Ectodermal cell (in vitro differentiated cells): Measurements from ENCODE around the gene NUP210L.
"Not testable (repeated sequence)": the region's sequence is repeated elsewhere in the genome, so short reads cannot be mapped to it uniquely, and the experiment has no call there.

Experiments
- H3K27ac ChIP-seq: 2 replicates; pipeline ENCODE4 v1.7.0; 2013; ENCODE audit warnings: mild to moderate bottlenecking, low read depth, low read length; ENCODE audit not compliant: insufficient read depth, poor library complexity, severe bottlenecking
- H3K27me3 ChIP-seq: 2 replicates; pipeline ENCODE4 v1.7.0; 2013; ENCODE audit warnings: mild to moderate bottlenecking, low read length; ENCODE audit not compliant: insufficient read depth, control insufficient read depth, poor library complexity, severe bottlenecking
- H3K36me3 ChIP-seq: one replicate; pipeline ENCODE4 v1.7.0; 2013; ENCODE audit warnings: low read length; ENCODE audit not compliant: control insufficient read depth, insufficient read depth
- H3K4me1 ChIP-seq: one replicate; pipeline ENCODE4 v1.7.0; 2013; ENCODE audit warnings: low read length; ENCODE audit not compliant: control insufficient read depth, insufficient read depth
- H3K4me3 ChIP-seq: 2 replicates; pipeline ENCODE4 v1.7.0; 2013; ENCODE audit warnings: low read depth, low read length, control low read depth; ENCODE audit not compliant: insufficient read depth
- H3K9me3 ChIP-seq: 2 replicates; pipeline ENCODE4 v1.7.0; 2013; ENCODE audit warnings: mild to moderate bottlenecking, low read length, moderate library complexity; ENCODE audit not compliant: control insufficient read depth
- WGBS, 2 experiments: methylation state at CpG; one replicate each; pipeline ENCODE4 v1.1.7; 2013; ENCODE audit warnings: missing lambda C conversion rate in 2 of 2; 5-methylcytosine and 5-hydroxymethylcytosine counted together

NUP210L gene

GRCh38 chr1:154000420-154000819 lies 154.5 kb downstream of the NUP210L start:
- peaks cover 3% of the 10 kb centered on the region for H3K36me3 ChIP-seq
- H3K4me1 ChIP-seq, result no peaks in the 10 kb centered on the region
- H3K27ac ChIP-seq, result no peak overlapping the region
- no peak overlapping the region for H3K4me3 ChIP-seq
- H3K9me3 ChIP-seq, result no peaks in the 10 kb centered on the region
- H3K27me3 ChIP-seq, result no peaks in the 10 kb centered on the region
- WGBS, 2 experiments, result 90 to 96% methylated on average over 3 of the region's 4 CpGs

GRCh38 chr1:153996882-153997281 lies 158.0 kb downstream of the NUP210L start:
- not testable (repeated sequence) for H3K27ac ChIP-seq
- 94 to 95% methylated on average over 10 of the region's 10 CpGs for WGBS, 2 experiments

GRCh38 chr1:153995640-153996039 lies 159.2 kb downstream of the NUP210L start:
- no peak overlapping the region for H3K4me3 ChIP-seq
- H3K36me3 ChIP-seq, result peaks cover 27% of the 10 kb centered on the region
- WGBS, 2 experiments, result 96 to 98% methylated on average over 11 of the region's 11 CpGs
- no peaks in the 10 kb centered on the region for H3K27me3 ChIP-seq
- peaks cover 5% of the 10 kb centered on the region for H3K4me1 ChIP-seq
- no peak overlapping the region for H3K27ac ChIP-seq
- H3K9me3 ChIP-seq, result no peaks in the 10 kb centered on the region

More at GRCh38 chr1:153996882-153997281, 158.0 kb downstream of the NUP210L start:
- not testable (repeated sequence) for H3K9me3 ChIP-seq, H3K4me3 ChIP-seq, H3K27me3 ChIP-seq, H3K4me1 ChIP-seq
- H3K36me3 ChIP-seq, result peaks cover 22% of the 10 kb centered on the region

GRCh38 chr1:153995202-153995601 lies 159.7 kb downstream of the NUP210L start:
- WGBS, 2 experiments, result 97 to 98% methylated on average over 2 to 3 of the region's 3 CpGs
- H3K27me3 ChIP-seq, result no peaks in the 10 kb centered on the region
- H3K9me3 ChIP-seq, result no peaks in the 10 kb centered on the region
- H3K4me1 ChIP-seq, result peaks cover 5% of the 10 kb centered on the region
- peaks cover 27% of the 10 kb centered on the region for H3K36me3 ChIP-seq
- H3K27ac ChIP-seq, result no peak overlapping the region
- no peak overlapping the region for H3K4me3 ChIP-seq

GRCh38 chr1:153991806-153992205 lies 163.1 kb downstream of the NUP210L start:
- no peaks in the 10 kb centered on the region for H3K27me3 ChIP-seq
- no peak overlapping the region for H3K27ac ChIP-seq
- peaks cover 5% of the 10 kb centered on the region for H3K4me1 ChIP-seq
- no peaks in the 10 kb centered on the region for H3K9me3 ChIP-seq
- peaks cover 27% of the 10 kb centered on the region for H3K36me3 ChIP-seq
- 97 to 99% methylated on average over 2 of the region's 2 CpGs for WGBS, 2 experiments
- H3K4me3 ChIP-seq, result peak overlapping the region; percentile 90

GRCh38 chr1:153991151-153991630 lies 163.7 kb downstream of the NUP210L start:
- peak overlapping the region; percentile 83 for H3K27ac ChIP-seq
- WGBS, 2 experiments, result 19 to 26% methylated on average over 7 to 8 of the region's 9 CpGs
- H3K4me3 ChIP-seq, result peak overlapping the region; percentile 90
- H3K27me3 ChIP-seq, result no peaks in the 10 kb centered on the region
- peaks cover 27% of the 10 kb centered on the region for H3K36me3 ChIP-seq
- H3K4me1 ChIP-seq, result peaks cover 5% of the 10 kb centered on the region
- H3K9me3 ChIP-seq, result no peaks in the 10 kb centered on the region

GRCh38 chr1:153990468-153991150 lies 164.3 kb downstream of the NUP210L start, which contains the start of gene RPS27:
RPS27 (plus strand) TSS chr1:153990762; CDS start chr1:153990797, 35 bp downstream.
- Histone ChIP-seq H3K9me3 (no peaks in the 10 kb centered on the region), H3K4me3 (peak within 1 kb of the TSS; percentile 90), H3K4me1 (peaks cover 5% of the 10 kb centered on the region), H3K27ac (peak within 1 kb of the TSS; percentile 83), H3K27me3 (no peaks in the 10 kb centered on the region), H3K36me3 (peaks cover 26% of the 10 kb centered on the region)
- 0% methylated on average over 36 of the region's 36 CpGs for WGBS, 2 experiments

- WGBS, 2 experiments, result 93 to 94% methylated on average over 7 of the region's 8 CpGs
- Histone ChIP-seq H3K9me3 (no peaks in the 10 kb centered on the region), H3K27me3 (no peaks in the 10 kb centered on the region), H3K27ac (no peak overlapping the region), H3K36me3 (peaks cover 11% of the 10 kb centered on the region), H3K4me1 (peaks cover 14% of the 10 kb centered on the region), H3K4me3 (no peak overlapping the region)
These were observed 167.3 kb downstream of the NUP210L start for GRCh38 chr1:153987621-153988020.

GRCh38 chr1:153985941-153986761 lies 168.7 kb downstream of the NUP210L start, which contains the start of gene RAB13:
RAB13 (minus strand) TSS chr1:153986339; CDS start chr1:153986236, 103 bp downstream.
- Histone ChIP-seq H3K27ac (peak within 1 kb of the TSS; percentile 67), H3K4me3 (peak within 1 kb of the TSS; percentile 54), H3K27me3 (no peaks in the 10 kb centered on the region), H3K4me1 (peaks cover 9% of the 10 kb centered on the region), H3K9me3 (no peaks in the 10 kb centered on the region), H3K36me3 (no peaks in the 10 kb centered on the region)
- WGBS, 2 experiments, result 0% methylated on average over 32 of the region's 32 CpGs

GRCh38 chr1:153985341-153985912 lies 169.4 kb downstream of the NUP210L start:
- Histone ChIP-seq H3K27me3 (no peaks in the 10 kb centered on the region), H3K9me3 (no peaks in the 10 kb centered on the region), H3K27ac (no peak overlapping the region), H3K4me1 (peaks cover 9% of the 10 kb centered on the region), H3K36me3 (no peaks in the 10 kb centered on the region), H3K4me3 (peak overlapping the region; percentile 54)
- WGBS, 2 experiments, result 3 to 6% methylated on average over 7 of the region's 7 CpGs
